ENCODE data around the gene BORCS6. TPM values are rescaled to one million over a fixed set of nuclear protein-coding genes. Genes with fewer than 3 reads are reported as not detected.

Gene BORCS6
- total and polyA plus RNA-seq, 2 of the 13 experiments (the other 11 are each of a cell fraction or from before 2014, with no cell fraction given) = 2.0 to 5.1 TPM

- TF ChIP-seq ZNF891 (CRISPR knock-in tag; IDR thresholded peaks at IDR 0.05) = no peak; the same call in 1 of the 2 replicates
- peak; percentile 73; the same call in 1 of the 2 replicates for TF ChIP-seq ZNF543 (CRISPR knock-in tag; IDR thresholded peaks at IDR 0.05)
- TF ChIP-seq PBX3 (CRISPR knock-in tag; IDR thresholded peaks at IDR 0.05; ENCODE audit: borderline replicate concordance) = no peak
- no peak; the same call in 1 of the 2 replicates for TF ChIP-seq ZNF160 (CRISPR knock-in tag; IDR thresholded peaks at IDR 0.05)
- TF ChIP-seq ZNF788 (CRISPR knock-in tag; IDR thresholded peaks at IDR 0.05; ENCODE audit: borderline replicate concordance) = peak; percentile 60; the same call in 1 of the 2 replicates
- TF ChIP-seq ZNF777 (CRISPR knock-in tag; IDR thresholded peaks at IDR 0.05) = peak; percentile 58; the same call in 1 of the 2 replicates
- peak; percentile 97 for TF ChIP-seq NR0B2 (CRISPR knock-in tag; IDR thresholded peaks at IDR 0.05)
- peak; percentile 53; the same call in 1 of the 2 replicates for TF ChIP-seq POGZ (CRISPR knock-in tag; IDR thresholded peaks at IDR 0.05)
- TF ChIP-seq TIGD3 (CRISPR knock-in tag; IDR thresholded peaks at IDR 0.05; ENCODE audit: borderline replicate concordance) = no peak
- TF ChIP-seq ESRRA (CRISPR knock-in tag; IDR thresholded peaks at IDR 0.05; ENCODE audit: low read depth) = no peak
- peak; percentile 52; the same call in 1 of the 2 replicates for TF ChIP-seq ISL2 (CRISPR knock-in tag; IDR thresholded peaks at IDR 0.05)
- TF ChIP-seq TBX2 (CRISPR knock-in tag; IDR thresholded peaks at IDR 0.05; ENCODE audit: borderline replicate concordance) = 0 out of 2 replicates have a peak, but pooled peaks have one; percentile 35
- no peak for TF ChIP-seq MAF1 (CRISPR knock-in tag; IDR thresholded peaks at IDR 0.05; ENCODE audit: borderline replicate concordance)
- TF ChIP-seq SRSF9 (IDR thresholded peaks at IDR 0.05; ENCODE audit: borderline replicate concordance, insufficient read depth, low read depth, low read length, poor library complexity, severe bottlenecking) = no peak
- TF ChIP-seq ZNF329 (CRISPR knock-in tag; IDR thresholded peaks at IDR 0.05; ENCODE audit: low read depth) = no peak
- TF ChIP-seq CHD2 (IDR thresholded peaks at IDR 0.05; ENCODE audit: low read depth, low read length) = no peak
- TF ChIP-seq SMAD3 (CRISPR knock-in tag; IDR thresholded peaks at IDR 0.05) = no peak
- peak; percentile 38; the same call in 1 of the 2 replicates for TF ChIP-seq ZBTB38 (CRISPR knock-in tag; IDR thresholded peaks at IDR 0.05)
- no peak for TF ChIP-seq BRCA1 (CRISPR knock-in tag; IDR thresholded peaks at IDR 0.05)
- no peak; the same call in none of the 2 replicates for TF ChIP-seq PATZ1 (CRISPR knock-in tag; IDR thresholded peaks at IDR 0.05)
- TF ChIP-seq ARNTL (CRISPR knock-in tag; IDR thresholded peaks at IDR 0.05) = no peak; the same call in 1 of the 2 replicates
- TF ChIP-seq FOXP4 (CRISPR knock-in tag; IDR thresholded peaks at IDR 0.05) = peak; percentile 56
Observed at GRCh38 chr17:8209907-8210760, 20.2 kb upstream of the BORCS6 start, which contains the start of gene AURKB (continued).

All from HepG2 (cell line).